ENCODE results near the gene MYOM1. TPM values are rescaled to one million over a fixed set of nuclear protein-coding genes. Genes with fewer than 3 reads are reported as not detected.
A peak's percentile ranks its signal among the peaks of the same experiment; 100 is the strongest.

MYOM1 gene
- total RNA-seq, 2 experiments from 2014 or later: 0.74 to 1.5 TPM

DNA sequence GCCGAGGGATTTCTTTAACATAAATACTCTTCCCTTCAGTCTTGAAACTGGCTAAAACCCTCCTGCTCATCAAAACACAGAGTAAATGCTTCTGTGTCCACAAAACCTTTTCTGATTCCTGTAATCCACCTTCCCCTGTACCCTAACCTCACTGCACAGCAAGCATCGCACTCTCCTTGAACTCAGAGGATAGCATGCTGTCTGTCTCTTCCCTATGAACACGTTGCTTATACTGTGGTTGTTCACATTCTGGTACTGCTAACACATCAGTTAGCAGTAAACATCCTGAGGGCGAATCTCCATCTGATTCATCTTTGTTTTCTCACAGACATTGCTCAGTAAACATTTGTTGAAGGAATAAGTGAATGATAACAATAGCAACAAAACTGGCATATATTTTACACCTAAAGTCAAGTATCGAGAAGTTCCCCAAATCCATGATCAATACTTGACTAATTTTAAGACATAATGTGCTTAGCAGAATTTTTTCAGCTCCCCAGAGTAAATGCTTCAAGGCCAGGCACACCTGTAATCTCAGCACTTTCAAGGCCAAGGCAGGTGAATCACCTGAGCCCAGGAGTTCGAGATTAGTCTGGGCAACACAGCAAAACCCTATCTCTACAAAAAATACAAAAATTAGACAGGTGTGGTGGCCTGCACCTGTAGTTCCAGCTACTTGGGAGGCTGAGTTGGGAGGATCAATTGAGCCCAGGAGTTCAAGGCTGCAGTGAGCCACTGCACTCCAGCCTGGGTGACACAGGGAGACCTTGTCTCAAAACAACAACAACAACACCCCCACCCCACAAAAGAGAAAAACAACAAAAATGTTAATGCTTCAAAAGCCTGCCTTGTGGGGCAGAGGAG is 161.2 kb downstream of the MYOM1 start:
- no peaks in the 10 kb centered on the region for H3K27me3 ChIP-seq (ENCODE audit: control insufficient read depth in 1 of 2, insufficient read depth in 2 of 2, low read length in 2 of 2)
- no peaks in the 10 kb centered on the region for H3K36me3 ChIP-seq (ENCODE audit: insufficient read depth, low read length)
- intact Hi-C loops (cut with DNase I, micrococcal nuclease): no loop called here
- H3K27me3 Mint-ChIP-seq: no peaks in the 10 kb centered on the region
- CTCF ChIA-PET: interaction anchor here (7.1 kb wide), 1 partner anchor 64 kb away, joined by 75 read pairs; no protein-coding TSS in a partner anchor
- DNase-seq: peak in 4 of 14 experiments; percentile 42 to 81 (median 48)
- H3K4me3 Mint-ChIP-seq: peak overlapping the region; percentile 1
- peak; percentile 47 for ATAC-seq (ENCODE audit: poor library complexity)
- TF ChIP-seq, protein P1, sequence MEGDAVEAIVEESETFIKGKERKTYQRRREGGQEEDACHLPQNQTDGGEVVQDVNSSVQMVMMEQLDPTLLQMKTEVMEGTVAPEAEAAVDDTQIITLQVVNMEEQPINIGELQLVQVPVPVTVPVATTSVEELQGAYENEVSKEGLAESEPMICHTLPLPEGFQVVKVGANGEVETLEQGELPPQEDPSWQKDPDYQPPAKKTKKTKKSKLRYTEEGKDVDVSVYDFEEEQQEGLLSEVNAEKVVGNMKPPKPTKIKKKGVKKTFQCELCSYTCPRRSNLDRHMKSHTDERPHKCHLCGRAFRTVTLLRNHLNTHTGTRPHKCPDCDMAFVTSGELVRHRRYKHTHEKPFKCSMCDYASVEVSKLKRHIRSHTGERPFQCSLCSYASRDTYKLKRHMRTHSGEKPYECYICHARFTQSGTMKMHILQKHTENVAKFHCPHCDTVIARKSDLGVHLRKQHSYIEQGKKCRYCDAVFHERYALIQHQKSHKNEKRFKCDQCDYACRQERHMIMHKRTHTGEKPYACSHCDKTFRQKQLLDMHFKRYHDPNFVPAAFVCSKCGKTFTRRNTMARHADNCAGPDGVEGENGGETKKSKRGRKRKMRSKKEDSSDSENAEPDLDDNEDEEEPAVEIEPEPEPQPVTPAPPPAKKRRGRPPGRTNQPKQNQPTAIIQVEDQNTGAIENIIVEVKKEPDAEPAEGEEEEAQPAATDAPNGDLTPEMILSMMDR (IDR thresholded peaks at IDR 0.05): no peak
- H3K4me3 ChIP-seq (ENCODE audit: low read length): no peak overlapping the region
- POLR2A ChIA-PET: interaction anchor here (1.4 to 7.6 kb wide), 5 partner anchors 17 to 189 kb away, joined by 4 to 120 read pairs (median 62); partner anchors contain the start of genes LPIN2 and MYL12A
- peaks cover 69% of the 10 kb centered on the region for H3K4me1 ChIP-seq (ENCODE audit: insufficient read depth, low read length)
- H3K4me1 Mint-ChIP-seq (ENCODE audit: low read depth): peaks cover 77% of the 10 kb centered on the region
- H3K36me3 Mint-ChIP-seq (ENCODE audit: low read depth): no peaks in the 10 kb centered on the region
- no peaks in the 10 kb centered on the region for H3K9me3 Mint-ChIP-seq
- H3K27ac ChIP-seq (ENCODE audit: low read depth in 1 of 2, low read length in 2 of 2): peak overlapping the region; percentile 95 to 96
- peak overlapping the region; percentile 96 for H3K27ac Mint-ChIP-seq
- no peaks in the 10 kb centered on the region for H3K9me3 ChIP-seq (ENCODE audit: control insufficient read depth in 1 of 2, insufficient read depth in 1 of 2, low read length in 2 of 2)

DNA sequence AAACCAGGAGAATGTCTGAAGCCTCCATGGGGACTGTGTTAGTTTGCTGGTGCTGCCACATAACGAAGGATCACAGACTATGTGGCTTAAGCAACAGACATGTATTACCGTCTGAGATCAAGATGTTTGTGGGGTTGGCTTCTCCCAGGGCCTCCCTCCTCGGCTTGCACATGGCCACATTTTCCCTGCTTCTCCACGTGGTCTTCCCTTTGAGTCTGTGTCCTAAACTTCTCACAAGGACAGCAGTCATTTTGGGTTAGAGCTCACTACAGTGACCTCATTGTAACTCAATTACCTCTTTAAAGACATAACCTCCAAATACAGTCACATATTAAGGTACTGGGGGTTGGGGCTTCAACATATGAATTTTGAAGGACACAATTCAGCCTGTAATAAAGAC is 162.2 kb downstream of the MYOM1 start:
- H3K27ac ChIP-seq (ENCODE audit: low read depth in 1 of 2, low read length in 2 of 2): peak overlapping the region; percentile 30 to 96
- no peaks in the 10 kb centered on the region for H3K36me3 Mint-ChIP-seq (ENCODE audit: low read depth)
- intact Hi-C loops (cut with DNase I, micrococcal nuclease): no loop called here
- no peaks in the 10 kb centered on the region for H3K36me3 ChIP-seq (ENCODE audit: insufficient read depth, low read length)
- no peaks in the 10 kb centered on the region for H3K9me3 ChIP-seq (ENCODE audit: control insufficient read depth in 1 of 2, insufficient read depth in 1 of 2, low read length in 2 of 2)
- H3K4me3 ChIP-seq (ENCODE audit: low read length): no peak overlapping the region
- no peak overlapping the region for H3K4me3 Mint-ChIP-seq
- H3K27ac Mint-ChIP-seq: peak overlapping the region; percentile 96
- POLR2A ChIA-PET: interaction anchor here (6.2 to 7.6 kb wide), 2 partner anchors 44 to 98 kb away, joined by 62 to 120 read pairs; partner anchors contain the start of gene LPIN2
- H3K4me1 ChIP-seq (ENCODE audit: insufficient read depth, low read length): peaks cover 62% of the 10 kb centered on the region
- CTCF ChIA-PET: interaction anchor here (0.6 to 7.1 kb wide), 4 partner anchors 44 to 94 kb away, joined by 3 to 75 read pairs (median 5); no protein-coding TSS in a partner anchor
- no peaks in the 10 kb centered on the region for H3K27me3 ChIP-seq (ENCODE audit: control insufficient read depth in 1 of 2, insufficient read depth in 2 of 2, low read length in 2 of 2)
- H3K9me3 Mint-ChIP-seq: no peaks in the 10 kb centered on the region
- ATAC-seq (ENCODE audit: poor library complexity) (no peak), DNase-seq (no peak)
- no peaks in the 10 kb centered on the region for H3K27me3 Mint-ChIP-seq
- TF ChIP-seq, protein P1 (IDR thresholded peaks at IDR 0.05): no peak
- peaks cover 74% of the 10 kb centered on the region for H3K4me1 Mint-ChIP-seq (ENCODE audit: low read depth)

DNA sequence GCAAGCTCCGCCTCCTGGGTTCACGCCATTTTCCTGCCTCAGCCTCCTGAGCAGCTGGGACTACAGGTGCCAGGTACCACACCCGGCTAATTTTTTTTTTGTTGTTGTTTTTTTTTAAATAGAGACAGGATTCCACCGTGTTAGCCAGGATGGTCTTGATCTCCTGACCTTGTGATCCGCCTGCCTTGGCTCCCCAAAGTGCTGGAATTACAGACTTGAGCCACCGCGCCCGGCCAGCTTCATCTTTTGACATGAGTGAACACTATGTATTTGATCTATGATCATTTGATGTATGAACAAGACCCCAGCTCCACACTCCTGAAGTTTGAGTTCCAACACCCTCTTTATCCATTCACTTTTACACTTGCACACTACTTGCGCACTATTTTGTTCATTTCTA is 163.5 kb downstream of the MYOM1 start:
- H3K4me3 Mint-ChIP-seq: no peak overlapping the region
- no peaks in the 10 kb centered on the region for H3K36me3 Mint-ChIP-seq (ENCODE audit: low read depth)
- intact Hi-C loops (cut with DNase I, micrococcal nuclease): no loop called here
- H3K27me3 ChIP-seq (ENCODE audit: control insufficient read depth in 1 of 2, insufficient read depth in 2 of 2, low read length in 2 of 2): no peaks in the 10 kb centered on the region
- DNase-seq (no peak), ATAC-seq (ENCODE audit: poor library complexity) (no peak)
- H3K27me3 Mint-ChIP-seq: no peaks in the 10 kb centered on the region
- POLR2A ChIA-PET: interaction anchor here (1.0 kb wide), 2 partner anchors 43 to 62 kb away, joined by 3 to 4 read pairs; partner anchors contain the start of gene LPIN2
- no peak overlapping the region for H3K27ac ChIP-seq (ENCODE audit: low read depth in 1 of 2, low read length in 2 of 2)
- no peaks in the 10 kb centered on the region for H3K9me3 Mint-ChIP-seq
- H3K36me3 ChIP-seq (ENCODE audit: insufficient read depth, low read length): no peaks in the 10 kb centered on the region
- H3K27ac Mint-ChIP-seq: peak overlapping the region; percentile 96
- H3K4me1 ChIP-seq (ENCODE audit: insufficient read depth, low read length): peaks cover 61% of the 10 kb centered on the region
- TF ChIP-seq, protein P1 (IDR thresholded peaks at IDR 0.05): no peak
- peaks cover 74% of the 10 kb centered on the region for H3K4me1 Mint-ChIP-seq (ENCODE audit: low read depth)
- H3K9me3 ChIP-seq (ENCODE audit: control insufficient read depth in 1 of 2, insufficient read depth in 1 of 2, low read length in 2 of 2): no peaks in the 10 kb centered on the region
- CTCF ChIA-PET: interaction anchor here (1.2 kb wide), 1 partner anchor 73 kb away, joined by 3 read pairs; no protein-coding TSS in a partner anchor
- no peak overlapping the region for H3K4me3 ChIP-seq (ENCODE audit: low read length)

All from CD4-positive, alpha-beta T cell (primary cell).